ENCODE results near the gene NBEAL2. TPM values are rescaled to one million over a fixed set of nuclear protein-coding genes. Genes with fewer than 3 reads are reported as not detected.
"Not testable (repeated sequence)": the region's sequence is repeated elsewhere in the genome, so short reads cannot be mapped to it uniquely, and the experiment has no call there.

NBEAL2 gene
- polyA plus RNA-seq, 1 donor from 2014 or later, result 3.3 TPM

GRCh38 chr3:46962990-46963389 is 16.5 kb upstream of the NBEAL2 start:
- H2AFZ ChIP-seq (ENCODE audit: low read depth, low read length), result no peak overlapping the region
- no peak overlapping the region for H3K4me3 ChIP-seq (ENCODE audit: low read length)
- no peak overlapping the region for H3K27ac ChIP-seq (ENCODE audit: low read length)
- no peaks in the 10 kb centered on the region for H3K9me3 ChIP-seq (ENCODE audit: low read length)
- H3K4me2 ChIP-seq (ENCODE audit: low read length), result no peak overlapping the region
- no peak overlapping the region for H3K9ac ChIP-seq (ENCODE audit: low read length)
- no peaks in the 10 kb centered on the region for H4K20me1 ChIP-seq (ENCODE audit: insufficient read depth)
- TF ChIP-seq TAF1 (IDR thresholded peaks at IDR 0.05; ENCODE audit: low read depth) (no peak), MXI1 (conservative IDR thresholded peaks at IDR 0.05; ENCODE audit: poor library complexity, severe bottlenecking) (no peak), EP300 (conservative IDR thresholded peaks at IDR 0.05; ENCODE audit: poor library complexity, severe bottlenecking) (no peak), REST (IDR thresholded peaks at IDR 0.05; ENCODE audit: borderline replicate concordance) (no peak), CTCF (IDR thresholded peaks at IDR 0.05; ENCODE audit: poor library complexity, severe bottlenecking) (no peak), RAD21 (conservative IDR thresholded peaks at IDR 0.05) (no peak), POLR2AphosphoS5 (IDR thresholded peaks at IDR 0.05) (no peak), EZH2 (IDR thresholded peaks at IDR 0.05; ENCODE audit: borderline replicate concordance, insufficient read depth, low read length, poor library complexity, severe bottlenecking) (no peak), SMC3 (conservative IDR thresholded peaks at IDR 0.05; ENCODE audit: poor library complexity) (no peak)
- H3K79me2 ChIP-seq (replicated peaks; ENCODE audit: insufficient read depth, low read length), result peaks cover 53% of the 10 kb centered on the region
- no peaks in the 10 kb centered on the region for H3K9me2 ChIP-seq (ENCODE audit: insufficient read depth, low read length)
- H3F3A ChIP-seq (ENCODE audit: insufficient read depth, low read length, poor library complexity, severe bottlenecking), result no peaks in the 10 kb centered on the region
- peaks cover 3% of the 10 kb centered on the region for H3K36me3 ChIP-seq (ENCODE audit: insufficient read depth, low read length)
- no peaks in the 10 kb centered on the region for H3K27me3 ChIP-seq (ENCODE audit: insufficient read depth, low read depth, low read length)

- H3K79me2 ChIP-seq (replicated peaks; ENCODE audit: insufficient read depth, low read length), result peaks cover 58% of the 10 kb centered on the region
- H3K4me2 ChIP-seq (ENCODE audit: low read length); H3K27me3 ChIP-seq (ENCODE audit: insufficient read depth, low read depth, low read length); H3K9me2 ChIP-seq (ENCODE audit: insufficient read depth, low read length); H3F3A ChIP-seq (ENCODE audit: insufficient read depth, low read length, poor library complexity, severe bottlenecking); H3K4me3 ChIP-seq (ENCODE audit: low read length); H3K9ac ChIP-seq (ENCODE audit: low read length); H3K27ac ChIP-seq (ENCODE audit: low read length); H2AFZ ChIP-seq (ENCODE audit: low read depth, low read length); H3K36me3 ChIP-seq (ENCODE audit: insufficient read depth, low read length); H4K20me1 ChIP-seq (ENCODE audit: insufficient read depth); H3K9me3 ChIP-seq (ENCODE audit: low read length): not testable (repeated sequence)
Measured at GRCh38 chr3:46964038-46964590, 15.4 kb upstream of the NBEAL2 start.

- TF ChIP-seq MXI1 (conservative IDR thresholded peaks at IDR 0.05; ENCODE audit: poor library complexity, severe bottlenecking), result no peak
- no peak for TF ChIP-seq RAD21 (conservative IDR thresholded peaks at IDR 0.05)
- no peak for TF ChIP-seq EZH2 (IDR thresholded peaks at IDR 0.05; ENCODE audit: borderline replicate concordance, insufficient read depth, low read length, poor library complexity, severe bottlenecking)
- TF ChIP-seq REST (IDR thresholded peaks at IDR 0.05; ENCODE audit: borderline replicate concordance), result no peak
- no peak for TF ChIP-seq POLR2AphosphoS5 (IDR thresholded peaks at IDR 0.05)
- no peak for TF ChIP-seq EP300 (conservative IDR thresholded peaks at IDR 0.05; ENCODE audit: poor library complexity, severe bottlenecking)
- no peak for TF ChIP-seq CTCF (IDR thresholded peaks at IDR 0.05; ENCODE audit: poor library complexity, severe bottlenecking)
- no peak for TF ChIP-seq SMC3 (conservative IDR thresholded peaks at IDR 0.05; ENCODE audit: poor library complexity)
- TF ChIP-seq TAF1 (IDR thresholded peaks at IDR 0.05; ENCODE audit: low read depth), result no peak
- Histone ChIP-seq H3K79me2 (replicated peaks; ENCODE audit: insufficient read depth, low read length) (peaks cover 62% of the 10 kb centered on the region), H3K27me3 (ENCODE audit: insufficient read depth, low read depth, low read length) (no peaks in the 10 kb centered on the region), H4K20me1 (ENCODE audit: insufficient read depth) (no peaks in the 10 kb centered on the region), H3K4me3 (ENCODE audit: low read length) (no peak overlapping the region), H3K9me2 (ENCODE audit: insufficient read depth, low read length) (no peaks in the 10 kb centered on the region), H3K9ac (ENCODE audit: low read length) (no peak overlapping the region), H3K9me3 (ENCODE audit: low read length) (no peaks in the 10 kb centered on the region), H2AFZ (ENCODE audit: low read depth, low read length) (no peak overlapping the region), H3K4me2 (ENCODE audit: low read length) (no peak overlapping the region), H3K36me3 (ENCODE audit: insufficient read depth, low read length) (peaks cover 3% of the 10 kb centered on the region), H3F3A (ENCODE audit: insufficient read depth, low read length, poor library complexity, severe bottlenecking) (no peaks in the 10 kb centered on the region), H3K27ac (ENCODE audit: low read length) (no peak overlapping the region)
Measured at GRCh38 chr3:46965151-46965550, 14.3 kb upstream of the NBEAL2 start.

All from neural cell (in vitro differentiated cells).